ENCODE measurements around the gene SREBF2. TPM values are rescaled to one million over a fixed set of nuclear protein-coding genes. Genes with fewer than 3 reads are reported as not detected.

Gene SREBF2
- total and polyA plus RNA-seq, 2 of the 8 experiments (the other 6 are each of a cell fraction or from before 2014, with no cell fraction given): 125 to 144 TPM

GRCh38 chr22:41873391-41873790, 40.5 kb downstream of the SREBF2 start (continued):
- TF ChIP-seq CHD7 (IDR thresholded peaks at IDR 0.05; ENCODE audit: insufficient replicate concordance, low read length): no peak

All from H1 (cell line).